ENCODE results near the gene STK32C. TPM values are rescaled to one million over a fixed set of nuclear protein-coding genes. Genes with fewer than 3 reads are reported as not detected.

The STK32C gene
- polyA plus RNA-seq, 4 donors, result 3.4 to 12.0 (median 7.0) TPM

DNA sequence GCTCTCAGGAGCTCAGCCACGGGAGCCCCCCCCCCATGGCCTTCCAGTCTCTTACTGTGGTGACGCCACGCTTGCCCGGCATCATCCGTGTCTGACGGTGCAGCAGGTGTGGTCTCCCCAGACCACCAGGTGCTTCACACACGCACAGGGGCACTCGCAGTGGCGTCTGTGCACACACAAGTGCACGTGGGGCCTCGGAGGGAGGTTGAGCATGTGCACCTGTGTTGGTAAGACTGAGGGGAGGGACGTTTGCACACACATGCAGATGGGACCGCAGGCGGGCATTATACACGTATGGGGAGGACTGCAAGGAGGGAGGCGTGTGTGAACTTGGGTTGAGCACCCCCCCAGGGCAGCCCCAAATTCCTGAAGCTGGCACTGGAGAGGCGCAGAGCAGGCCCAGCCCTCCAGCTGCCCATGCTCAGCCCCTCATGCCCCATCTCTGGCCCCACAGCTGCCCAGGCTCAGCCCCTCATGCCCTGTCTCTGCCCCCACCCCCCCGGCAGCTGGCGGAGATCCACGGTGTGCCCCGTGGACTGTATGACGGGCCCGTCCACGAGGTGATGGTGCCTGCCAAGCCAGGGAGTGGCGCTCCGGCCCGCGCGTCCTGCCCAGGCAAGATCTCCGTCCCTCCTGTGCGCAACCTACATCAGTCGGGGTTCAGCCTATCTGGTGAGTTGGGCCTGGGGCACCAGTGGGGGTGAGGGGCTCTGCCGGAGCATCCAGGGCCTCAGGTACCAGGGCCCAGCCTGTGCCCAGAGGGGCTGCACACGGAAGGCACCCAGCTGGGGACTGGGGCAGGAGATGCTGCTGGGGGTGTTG is 104.3 kb downstream of the STK32C start:
- no peak overlapping the region for H3K4me3 ChIP-seq (ENCODE audit: low read depth in 1 of 3, low read length in 3 of 3)
- no peaks in the 10 kb centered on the region for H3K36me3 ChIP-seq (ENCODE audit: control insufficient read depth in 3 of 3, insufficient read depth in 2 of 3, low read depth in 1 of 3, low read length in 3 of 3)
- FAIRE-seq (no peak), DNase-seq (no peak)
- WGBS, 3 donors, result 75 to 87% (median 79%) methylated on average over 32 to 34 of the region's 34 CpGs
- no peak overlapping the region for H3K27ac ChIP-seq (ENCODE audit: low read depth in 1 of 3, low read length in 2 of 3)
- no peaks in the 10 kb centered on the region for H3K27me3 ChIP-seq (ENCODE audit: control insufficient read depth in 3 of 3, insufficient read depth in 3 of 3, low read length in 3 of 3)
- no peaks in the 10 kb centered on the region for H3K4me1 ChIP-seq (ENCODE audit: control insufficient read depth in 3 of 3, insufficient read depth in 2 of 3, low read depth in 1 of 3, low read length in 2 of 3)
- H3K9me3 ChIP-seq (ENCODE audit: control insufficient read depth in 2 of 2, insufficient read depth in 1 of 2, low read depth in 1 of 2, low read length in 1 of 2), result no peaks in the 10 kb centered on the region

DNA sequence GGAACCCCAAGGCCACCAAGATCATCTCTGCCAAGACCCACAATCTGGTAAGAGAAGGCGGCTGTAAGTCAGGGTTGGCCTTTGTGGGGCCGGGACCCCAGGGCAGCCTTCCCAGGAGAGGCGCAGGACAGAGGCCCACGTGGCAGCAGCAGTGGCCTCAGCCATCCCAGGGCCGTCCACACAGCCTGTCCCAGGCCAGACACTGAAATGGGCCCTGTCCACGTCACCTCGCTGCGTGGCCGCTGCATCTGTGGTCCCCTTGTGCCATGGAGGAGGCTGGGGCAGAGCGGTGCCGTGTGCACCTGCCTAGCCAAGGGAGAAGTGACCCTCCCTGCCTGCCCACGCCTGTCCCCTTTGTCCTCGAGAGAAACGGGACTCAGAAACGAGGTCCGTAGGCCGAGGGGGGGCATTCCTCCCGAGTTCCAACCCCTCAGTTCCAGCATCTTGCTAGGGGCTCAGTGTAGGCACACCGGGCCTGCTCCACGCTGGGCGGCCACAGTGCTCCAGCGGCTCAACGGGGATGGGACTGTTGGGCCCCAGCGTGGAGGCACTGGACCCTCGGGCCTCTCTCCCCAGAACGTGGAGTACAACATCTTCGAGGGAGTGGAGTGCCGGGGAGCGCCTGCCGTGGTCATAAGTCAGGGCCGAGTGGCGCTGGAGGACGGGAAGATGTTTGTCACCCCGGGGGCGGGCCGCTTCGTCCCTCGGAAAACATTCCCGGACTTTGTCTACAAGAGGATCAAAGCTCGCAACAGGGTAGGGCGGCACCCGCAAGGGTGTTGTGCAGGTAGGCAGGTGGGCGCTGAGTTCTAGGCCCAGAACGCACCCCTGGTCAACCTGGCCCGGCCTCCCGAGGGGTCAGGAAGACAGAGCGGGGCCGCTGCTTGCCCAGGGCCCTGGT is 105.4 kb downstream of the STK32C start:
- H3K36me3 ChIP-seq (ENCODE audit: control insufficient read depth in 3 of 3, insufficient read depth in 2 of 3, low read depth in 1 of 3, low read length in 3 of 3), result no peaks in the 10 kb centered on the region
- WGBS, 3 donors, result 70 to 82% (median 76%) methylated on average over 48 of the region's 48 CpGs
- no peak overlapping the region for H3K27ac ChIP-seq (ENCODE audit: low read depth in 1 of 3, low read length in 2 of 3)
- no peaks in the 10 kb centered on the region for H3K9me3 ChIP-seq (ENCODE audit: control insufficient read depth in 2 of 2, insufficient read depth in 1 of 2, low read depth in 1 of 2, low read length in 1 of 2)
- no peaks in the 10 kb centered on the region for H3K4me1 ChIP-seq (ENCODE audit: control insufficient read depth in 3 of 3, insufficient read depth in 2 of 3, low read depth in 1 of 3, low read length in 2 of 3)
- no peaks in the 10 kb centered on the region for H3K27me3 ChIP-seq (ENCODE audit: control insufficient read depth in 3 of 3, insufficient read depth in 3 of 3, low read length in 3 of 3)
- no peak overlapping the region for H3K4me3 ChIP-seq (ENCODE audit: low read depth in 1 of 3, low read length in 3 of 3)
- DNase-seq, result no peak
- FAIRE-seq, result no peak

DNA sequence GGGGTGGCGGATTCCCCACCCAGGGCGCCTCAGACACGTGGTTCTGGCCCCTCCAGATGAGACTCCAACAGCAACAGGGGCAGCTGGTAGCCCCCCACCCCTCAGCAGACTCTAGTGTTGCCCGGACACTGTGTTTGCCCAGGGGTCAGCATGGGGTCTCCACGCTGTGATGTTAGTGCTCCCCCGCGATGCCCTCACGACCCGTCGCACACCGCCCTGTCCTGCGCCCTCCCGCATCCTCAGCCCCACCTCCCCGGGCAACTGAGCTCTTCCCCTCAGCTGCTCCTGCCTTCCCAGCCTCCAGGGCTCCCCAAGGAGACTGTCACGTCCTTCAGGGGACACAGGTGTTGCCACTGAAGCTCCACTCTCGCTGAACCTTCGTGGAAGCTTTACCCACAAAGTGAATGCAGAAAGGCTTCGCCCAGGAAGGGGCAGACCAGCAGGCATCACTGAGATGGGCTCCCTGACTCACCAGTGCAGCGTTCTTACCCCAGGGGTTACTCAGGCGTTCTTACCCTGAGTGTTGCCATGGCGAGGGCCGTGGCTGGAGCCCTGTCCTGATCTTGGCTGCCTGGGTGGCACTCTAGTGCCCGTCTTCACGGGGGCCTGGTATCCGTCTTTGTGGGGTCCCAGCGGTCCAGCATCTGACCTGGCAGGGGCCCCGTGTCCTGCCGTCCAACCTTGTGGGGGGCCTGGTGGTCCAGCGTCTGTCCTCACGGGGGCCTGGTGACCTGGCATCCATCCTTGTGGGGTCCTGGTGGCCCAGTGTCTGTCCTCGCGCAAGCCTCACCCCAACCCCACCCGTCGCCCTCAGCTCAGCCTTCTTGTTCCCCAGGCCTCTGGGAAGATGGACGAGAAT is 106.4 kb downstream of the STK32C start:
- WGBS, 3 donors, result 83 to 90% (median 84%) methylated on average over 32 to 35 of the region's 35 CpGs
- FAIRE-seq (no peak), DNase-seq (no peak)

DNA sequence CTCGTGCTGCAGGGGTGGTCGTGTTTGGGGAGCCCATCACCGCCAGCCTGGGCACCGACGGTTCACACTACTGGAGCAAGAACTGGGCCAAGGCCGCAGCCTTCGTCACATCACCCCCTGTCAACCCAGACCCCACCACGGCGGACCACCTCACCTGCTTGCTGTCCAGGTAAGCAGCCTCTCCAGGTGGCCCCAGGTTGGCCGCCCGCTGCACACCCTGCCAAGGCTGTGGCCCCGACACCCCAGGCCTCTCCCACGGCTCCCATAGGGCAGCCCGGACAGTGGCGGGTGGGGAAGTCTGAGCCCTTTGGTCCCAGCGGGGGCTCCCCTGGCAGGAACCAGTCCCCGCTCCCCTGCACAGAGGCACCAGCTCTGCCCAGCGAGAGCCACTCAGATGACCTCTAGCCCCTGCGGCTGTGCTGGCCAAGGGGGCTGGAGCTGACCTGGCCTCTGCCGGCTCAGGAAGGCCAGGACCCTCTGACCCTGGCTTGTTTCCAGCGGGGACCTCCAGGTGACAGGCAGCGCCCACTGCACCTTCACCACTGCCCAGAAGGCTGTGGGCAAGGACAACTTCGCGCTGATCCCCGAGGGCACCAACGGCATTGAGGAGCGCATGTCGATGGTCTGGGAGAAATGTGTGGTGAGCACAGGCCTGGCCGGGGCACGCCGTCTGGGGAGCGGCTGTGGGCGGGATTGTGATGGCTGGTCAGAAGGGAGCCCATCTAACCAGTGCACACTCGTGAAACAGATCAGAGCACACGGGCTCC is 107.2 kb downstream of the STK32C start:
- WGBS, 3 donors, result 78 to 87% (median 82%) methylated on average over 30 to 35 of the region's 35 CpGs
- Histone ChIP-seq H3K27me3 (ENCODE audit: control insufficient read depth in 3 of 3, insufficient read depth in 3 of 3, low read length in 3 of 3) (no peaks in the 10 kb centered on the region), H3K27ac (ENCODE audit: low read depth in 1 of 3, low read length in 2 of 3) (no peak overlapping the region), H3K9me3 (ENCODE audit: control insufficient read depth in 2 of 2, insufficient read depth in 1 of 2, low read depth in 1 of 2, low read length in 1 of 2) (no peaks in the 10 kb centered on the region), H3K4me1 (ENCODE audit: control insufficient read depth in 3 of 3, insufficient read depth in 2 of 3, low read depth in 1 of 3, low read length in 2 of 3) (no peaks in the 10 kb centered on the region), H3K4me3 (ENCODE audit: low read depth in 1 of 3, low read length in 3 of 3) (no peak overlapping the region), H3K36me3 (ENCODE audit: control insufficient read depth in 3 of 3, insufficient read depth in 2 of 3, low read depth in 1 of 3, low read length in 3 of 3) (no peaks in the 10 kb centered on the region)
- DNase-seq (no peak), FAIRE-seq (no peak)

More for the DNA sequence above, 106.4 kb downstream of the STK32C start:
- H3K4me1 ChIP-seq (ENCODE audit: control insufficient read depth in 3 of 3, insufficient read depth in 2 of 3, low read depth in 1 of 3, low read length in 2 of 3), result no peaks in the 10 kb centered on the region
- no peaks in the 10 kb centered on the region for H3K27me3 ChIP-seq (ENCODE audit: control insufficient read depth in 3 of 3, insufficient read depth in 3 of 3, low read length in 3 of 3)
- H3K9me3 ChIP-seq (ENCODE audit: control insufficient read depth in 2 of 2, insufficient read depth in 1 of 2, low read depth in 1 of 2, low read length in 1 of 2), result no peaks in the 10 kb centered on the region
- H3K27ac ChIP-seq (ENCODE audit: low read depth in 1 of 3, low read length in 2 of 3), result no peak overlapping the region
- no peaks in the 10 kb centered on the region for H3K36me3 ChIP-seq (ENCODE audit: control insufficient read depth in 3 of 3, insufficient read depth in 2 of 3, low read depth in 1 of 3, low read length in 3 of 3)
- H3K4me3 ChIP-seq (ENCODE audit: low read depth in 1 of 3, low read length in 3 of 3), result no peak overlapping the region

DNA sequence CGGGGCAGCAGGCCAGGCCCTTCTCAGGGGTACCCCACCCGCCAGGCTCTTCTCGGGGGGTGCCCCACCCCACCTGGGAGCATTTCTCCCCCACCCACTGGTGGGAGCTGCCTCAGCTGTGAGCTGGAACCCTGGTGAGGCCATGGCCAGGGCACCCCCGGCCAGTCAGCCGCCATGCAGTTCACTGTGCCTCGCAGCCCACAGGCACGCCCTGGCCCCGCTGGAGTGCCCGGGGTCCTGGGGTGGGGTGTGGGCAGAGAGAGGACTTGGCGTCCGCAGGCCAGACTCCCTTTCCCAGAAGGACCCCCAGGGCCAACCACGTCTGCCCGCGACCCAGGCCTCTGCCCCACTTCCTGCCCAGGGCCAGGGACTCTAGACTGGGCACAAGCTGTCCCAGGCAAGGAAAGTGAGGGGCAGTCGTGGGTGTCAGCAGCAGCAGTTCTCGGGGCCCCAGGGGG is 107.9 kb downstream of the STK32C start:
- Histone ChIP-seq H3K27me3 (ENCODE audit: control insufficient read depth in 3 of 3, insufficient read depth in 3 of 3, low read length in 3 of 3) (no peaks in the 10 kb centered on the region), H3K36me3 (ENCODE audit: control insufficient read depth in 3 of 3, insufficient read depth in 2 of 3, low read depth in 1 of 3, low read length in 3 of 3) (no peaks in the 10 kb centered on the region), H3K9me3 (ENCODE audit: control insufficient read depth in 2 of 2, insufficient read depth in 1 of 2, low read depth in 1 of 2, low read length in 1 of 2) (no peaks in the 10 kb centered on the region), H3K4me3 (ENCODE audit: low read depth in 1 of 3, low read length in 3 of 3) (no peak overlapping the region), H3K4me1 (ENCODE audit: control insufficient read depth in 3 of 3, insufficient read depth in 2 of 3, low read depth in 1 of 3, low read length in 2 of 3) (no peaks in the 10 kb centered on the region), H3K27ac (ENCODE audit: low read depth in 1 of 3, low read length in 2 of 3) (no peak overlapping the region)
- DNase-seq (no peak), FAIRE-seq (no peak)
- 71 to 81% (median 73%) methylated on average over 16 of the region's 16 CpGs for WGBS, 3 donors

DNA sequence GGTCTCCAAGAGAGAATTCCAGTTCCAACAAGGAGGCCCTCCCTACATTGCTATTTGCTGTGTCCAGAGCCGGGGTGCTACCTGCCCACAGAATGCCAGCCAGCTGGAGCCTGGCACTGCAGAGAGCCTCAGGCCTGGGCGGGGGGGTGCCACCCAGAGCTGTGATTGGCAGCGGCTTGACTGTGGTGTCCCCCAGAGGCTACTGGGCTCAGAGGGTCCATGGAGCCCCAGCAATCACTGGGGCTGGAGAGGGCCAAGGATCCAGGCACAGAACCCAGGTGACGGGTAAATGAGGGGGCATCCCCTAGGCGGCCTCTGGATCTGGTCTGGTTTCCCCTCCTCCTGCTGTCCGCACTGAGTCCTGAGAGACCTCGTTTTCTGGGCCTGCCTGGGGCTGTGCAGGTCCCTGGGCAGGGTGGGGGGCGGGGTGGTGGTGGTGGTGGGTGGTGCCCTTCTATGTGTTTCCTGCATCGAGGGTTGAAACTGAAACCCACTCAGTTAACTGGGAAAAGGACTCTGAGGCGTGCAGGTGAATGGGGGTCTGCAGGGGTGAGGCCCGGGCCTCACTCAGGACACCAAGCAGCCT is 108.4 kb downstream of the STK32C start:
- FAIRE-seq, result no peak
- DNase-seq, result no peak
- H3K4me3 ChIP-seq (ENCODE audit: low read depth in 1 of 3, low read length in 3 of 3), result no peak overlapping the region
- H3K36me3 ChIP-seq (ENCODE audit: control insufficient read depth in 3 of 3, insufficient read depth in 2 of 3, low read depth in 1 of 3, low read length in 3 of 3), result no peaks in the 10 kb centered on the region
- 47 to 77% (median 58%) methylated on average over 10 to 11 of the region's 11 CpGs for WGBS, 3 donors
- H3K4me1 ChIP-seq (ENCODE audit: control insufficient read depth in 3 of 3, insufficient read depth in 2 of 3, low read depth in 1 of 3, low read length in 2 of 3), result no peaks in the 10 kb centered on the region
- H3K9me3 ChIP-seq (ENCODE audit: control insufficient read depth in 2 of 2, insufficient read depth in 1 of 2, low read depth in 1 of 2, low read length in 1 of 2), result no peaks in the 10 kb centered on the region
- no peaks in the 10 kb centered on the region for H3K27me3 ChIP-seq (ENCODE audit: control insufficient read depth in 3 of 3, insufficient read depth in 3 of 3, low read length in 3 of 3)
- H3K27ac ChIP-seq (ENCODE audit: low read depth in 1 of 3, low read length in 2 of 3), result no peak overlapping the region

DNA sequence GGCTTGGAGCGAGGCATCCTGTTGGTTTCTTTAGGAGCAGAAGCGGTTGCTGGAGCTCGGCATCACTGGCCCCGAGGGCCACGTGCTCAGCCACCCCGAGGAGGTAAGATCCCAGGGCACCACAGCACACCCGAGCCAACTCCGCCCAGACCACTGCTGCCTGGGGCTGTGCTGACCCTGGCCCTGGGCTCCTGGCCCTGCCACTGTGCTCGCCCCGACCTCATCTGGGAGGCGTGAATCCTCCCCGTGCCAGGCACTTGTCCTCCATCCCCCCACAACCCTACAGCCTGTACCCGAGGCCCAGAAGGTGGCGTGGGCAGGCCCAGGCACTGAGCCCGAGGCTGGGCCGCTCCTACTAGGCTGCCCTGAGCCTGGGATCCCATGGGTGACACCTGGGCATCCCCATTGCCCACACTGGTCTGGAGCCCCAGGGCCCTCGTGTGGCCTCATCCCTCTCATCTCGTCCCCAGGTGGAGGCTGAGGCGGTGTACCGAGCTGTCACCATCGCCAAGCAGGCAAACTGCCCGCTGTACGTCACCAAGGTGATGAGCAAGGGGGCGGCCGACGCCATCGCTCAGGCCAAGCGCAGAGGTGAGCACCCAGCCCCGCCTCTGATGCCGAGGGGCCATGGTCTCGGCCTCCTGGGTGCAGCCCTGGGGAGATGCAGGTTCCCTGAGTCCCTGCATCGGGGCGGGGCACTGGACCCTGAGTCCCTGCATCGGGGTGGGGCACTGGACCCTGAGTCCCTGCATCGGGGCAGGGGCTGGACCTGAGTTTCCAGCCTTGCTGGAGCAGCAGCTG is 109.2 kb downstream of the STK32C start:
- Histone ChIP-seq H3K4me1 (ENCODE audit: control insufficient read depth in 3 of 3, insufficient read depth in 2 of 3, low read depth in 1 of 3, low read length in 2 of 3) (no peaks in the 10 kb centered on the region), H3K4me3 (ENCODE audit: low read depth in 1 of 3, low read length in 3 of 3) (no peak overlapping the region), H3K27ac (ENCODE audit: low read depth in 1 of 3, low read length in 2 of 3) (no peak overlapping the region), H3K27me3 (ENCODE audit: control insufficient read depth in 3 of 3, insufficient read depth in 3 of 3, low read length in 3 of 3) (no peaks in the 10 kb centered on the region), H3K36me3 (ENCODE audit: control insufficient read depth in 3 of 3, insufficient read depth in 2 of 3, low read depth in 1 of 3, low read length in 3 of 3) (no peaks in the 10 kb centered on the region), H3K9me3 (ENCODE audit: control insufficient read depth in 2 of 2, insufficient read depth in 1 of 2, low read depth in 1 of 2, low read length in 1 of 2) (no peaks in the 10 kb centered on the region)
- DNase-seq (no peak), FAIRE-seq (no peak)
- WGBS, 3 donors, result 82 to 92% (median 83%) methylated on average over 33 to 35 of the region's 35 CpGs

All from small intestine (tissue), 7 donors.